Astrocyte of the spinal cord (primary cell): ENCODE results near the gene NCOA7.
"Not testable (repeated sequence)": the region's sequence is repeated elsewhere in the genome, so short reads cannot be mapped to it uniquely, and the experiment has no call there.

Source experiments
- DNase-seq: peaks from one replicate; pipeline ENCODE4 v3.0.0; 2011; ENCODE audit warnings: low read depth, low spot score
- H3K4me3 ChIP-seq: 2 replicates; pipeline ENCODE4 v1.5.1; 2011; ENCODE audit warnings: low read depth, mild to moderate bottlenecking, low read length, moderate library complexity
- in situ Hi-C: cut with HindIII; loops from 2 replicates; pipeline ENCODE4 v1.10.0; 2017; ENCODE audit warnings: low sequenced_read_pairs
- TF ChIP-seq, protein P1 (sequence below): IDR thresholded peaks from 2 replicates; pipeline ENCODE4 v1.5.1; 2012; ENCODE audit warnings: low read depth, mild to moderate bottlenecking, low read length, inconsistent platforms

Gene NCOA7

DNA sequence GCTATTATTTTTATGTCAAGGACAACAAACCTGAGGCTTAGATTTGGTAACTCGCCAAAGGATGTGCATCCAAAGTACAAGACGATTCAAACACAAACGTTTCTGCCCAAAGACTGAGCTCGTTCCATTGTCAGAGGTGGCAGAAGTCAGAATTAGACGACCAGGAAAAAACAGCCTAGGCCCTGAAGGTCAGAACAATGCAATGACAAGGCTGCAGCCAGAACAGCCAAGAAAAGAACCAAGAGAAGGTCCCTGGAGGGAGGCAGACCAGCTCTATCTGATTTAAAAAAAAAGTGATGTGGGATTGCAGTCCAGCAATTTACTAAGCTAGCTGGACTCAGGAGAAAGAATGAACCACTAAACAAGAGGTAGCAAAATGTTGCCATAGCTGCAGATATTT, 54.2 kb downstream of the NCOA7 start:
- TF ChIP-seq, protein P1, sequence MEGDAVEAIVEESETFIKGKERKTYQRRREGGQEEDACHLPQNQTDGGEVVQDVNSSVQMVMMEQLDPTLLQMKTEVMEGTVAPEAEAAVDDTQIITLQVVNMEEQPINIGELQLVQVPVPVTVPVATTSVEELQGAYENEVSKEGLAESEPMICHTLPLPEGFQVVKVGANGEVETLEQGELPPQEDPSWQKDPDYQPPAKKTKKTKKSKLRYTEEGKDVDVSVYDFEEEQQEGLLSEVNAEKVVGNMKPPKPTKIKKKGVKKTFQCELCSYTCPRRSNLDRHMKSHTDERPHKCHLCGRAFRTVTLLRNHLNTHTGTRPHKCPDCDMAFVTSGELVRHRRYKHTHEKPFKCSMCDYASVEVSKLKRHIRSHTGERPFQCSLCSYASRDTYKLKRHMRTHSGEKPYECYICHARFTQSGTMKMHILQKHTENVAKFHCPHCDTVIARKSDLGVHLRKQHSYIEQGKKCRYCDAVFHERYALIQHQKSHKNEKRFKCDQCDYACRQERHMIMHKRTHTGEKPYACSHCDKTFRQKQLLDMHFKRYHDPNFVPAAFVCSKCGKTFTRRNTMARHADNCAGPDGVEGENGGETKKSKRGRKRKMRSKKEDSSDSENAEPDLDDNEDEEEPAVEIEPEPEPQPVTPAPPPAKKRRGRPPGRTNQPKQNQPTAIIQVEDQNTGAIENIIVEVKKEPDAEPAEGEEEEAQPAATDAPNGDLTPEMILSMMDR: no peak
- no peak for DNase-seq
- H3K4me3 ChIP-seq: no peak overlapping the region
- in situ Hi-C loops: no loop called here

DNA sequence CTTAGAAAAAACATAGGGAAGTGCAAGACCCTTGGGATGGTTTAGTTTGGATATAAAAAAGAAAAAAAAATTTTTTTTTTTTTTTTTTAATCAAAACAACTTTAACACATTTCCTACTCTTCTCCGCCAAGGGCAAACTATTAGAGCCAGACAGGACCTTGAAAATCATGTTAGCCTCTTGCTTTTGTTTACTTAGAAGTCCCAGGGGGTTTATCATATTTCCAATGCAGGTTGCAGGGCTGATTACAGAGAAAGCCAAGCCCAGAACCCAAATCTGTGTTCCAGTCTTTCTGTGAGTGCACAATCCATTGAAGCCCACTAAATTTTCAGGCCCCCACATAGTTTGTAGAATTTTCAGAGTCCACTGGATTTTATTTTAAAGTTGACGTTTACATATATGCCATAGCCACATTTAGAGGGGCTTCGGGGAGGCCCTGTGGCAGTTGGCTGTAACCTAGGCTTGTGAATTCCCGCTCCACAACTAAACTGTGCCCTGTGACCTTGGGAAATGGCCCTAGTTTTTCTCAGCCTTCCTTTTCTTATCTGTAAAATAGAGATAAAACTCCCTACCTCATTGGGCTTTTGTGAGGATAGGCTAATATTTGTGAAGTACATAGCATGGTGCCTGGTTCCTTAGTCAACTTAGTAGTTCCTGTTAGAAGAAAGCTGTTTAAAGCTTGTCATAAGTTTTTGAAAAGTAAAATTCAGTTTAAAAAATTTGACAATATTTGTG, 55.7 kb downstream of the NCOA7 start:
- no peak for DNase-seq
- in situ Hi-C loops: no loop called here
- H3K4me3 ChIP-seq: no peak overlapping the region
- TF ChIP-seq, protein P1: no peak

DNA sequence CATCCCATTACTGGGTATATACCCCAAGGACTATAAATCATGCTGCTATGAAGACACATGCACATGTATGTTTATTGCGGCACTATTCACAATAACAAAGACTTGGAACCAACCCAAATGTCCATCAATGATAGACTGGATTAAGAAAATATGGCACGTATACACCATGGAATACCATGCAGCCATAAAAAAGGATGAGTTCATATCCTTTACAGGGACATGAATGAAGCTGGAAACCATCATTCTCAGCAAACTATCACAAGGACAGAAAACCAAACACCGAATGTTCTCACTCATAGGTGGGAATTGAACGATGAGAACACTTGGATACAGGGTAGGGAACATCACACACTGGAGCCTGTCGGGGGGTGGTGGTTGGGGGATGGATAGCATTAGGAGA, 57.5 kb downstream of the NCOA7 start:
- H3K4me3 ChIP-seq, in situ Hi-C loops, DNase-seq: not testable (repeated sequence)

DNA sequence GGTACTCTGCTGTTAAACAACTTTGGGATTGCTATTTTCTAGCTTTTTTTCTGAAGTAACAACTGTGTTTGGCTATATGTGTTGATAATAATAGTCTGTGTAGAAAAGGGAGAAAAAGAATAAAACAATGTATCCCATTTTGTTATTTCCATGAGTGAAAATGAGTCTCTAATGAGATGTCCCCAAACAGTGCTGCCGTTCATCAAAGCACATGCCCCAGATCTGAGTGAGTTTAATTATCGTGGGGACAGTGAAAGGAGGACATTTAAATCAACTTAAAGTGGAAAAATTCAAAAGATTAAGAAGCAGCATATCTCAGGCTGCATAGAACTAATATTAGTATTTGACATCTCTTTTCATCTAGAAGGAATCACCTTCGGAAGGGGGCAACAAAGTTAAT, 59.6 kb downstream of the NCOA7 start:
- in situ Hi-C loops: no loop called here
- H3K4me3 ChIP-seq: no peak overlapping the region
- TF ChIP-seq, protein P1: no peak
- no peak for DNase-seq

DNA sequence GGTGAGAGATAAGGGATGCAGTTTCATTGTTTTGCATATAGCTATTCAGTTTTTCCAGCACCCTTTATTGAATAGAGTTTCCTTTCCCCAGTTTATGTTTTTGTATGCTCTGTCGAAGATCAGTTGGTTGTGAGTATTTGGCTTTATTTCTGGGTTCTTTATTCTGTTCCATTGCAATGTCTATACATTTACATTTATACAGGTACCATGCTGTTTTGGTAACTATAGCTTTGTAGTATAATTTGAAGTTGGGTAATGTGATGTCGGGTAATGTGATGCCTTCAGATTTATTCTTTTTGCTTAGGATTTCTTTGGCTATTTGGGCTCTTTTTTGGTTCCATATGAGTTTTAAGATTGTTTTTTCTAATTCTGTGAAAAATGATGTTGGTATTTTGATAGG, 61.8 kb downstream of the NCOA7 start:
- in situ Hi-C loops: no loop called here

DNA sequence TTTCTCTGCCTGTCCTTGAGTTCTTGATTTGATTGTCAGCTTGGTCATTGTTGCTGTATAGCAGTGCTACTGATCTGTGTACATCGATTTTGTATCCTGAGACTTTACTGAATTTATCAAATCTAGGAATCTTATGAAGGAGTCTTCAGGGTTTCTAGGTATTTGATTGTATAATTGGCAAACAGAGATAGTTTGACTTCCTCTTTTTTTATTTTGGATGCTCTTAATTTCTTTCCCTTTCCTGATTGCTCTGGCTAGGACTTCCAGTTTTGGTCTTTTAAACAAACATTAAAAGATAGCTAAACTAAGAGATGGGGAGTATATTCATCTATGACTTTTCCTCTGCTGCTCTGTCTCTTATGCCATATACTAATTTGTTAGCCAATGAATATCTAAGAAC, 62.4 kb downstream of the NCOA7 start:
- no peak overlapping the region for H3K4me3 ChIP-seq
- in situ Hi-C loops: no loop called here
- TF ChIP-seq, protein P1: no peak
- DNase-seq: no peak

More for the DNA sequence above, 61.8 kb downstream of the NCOA7 start:
- no peak overlapping the region for H3K4me3 ChIP-seq
- TF ChIP-seq, protein P1: no peak
- no peak for DNase-seq

DNA sequence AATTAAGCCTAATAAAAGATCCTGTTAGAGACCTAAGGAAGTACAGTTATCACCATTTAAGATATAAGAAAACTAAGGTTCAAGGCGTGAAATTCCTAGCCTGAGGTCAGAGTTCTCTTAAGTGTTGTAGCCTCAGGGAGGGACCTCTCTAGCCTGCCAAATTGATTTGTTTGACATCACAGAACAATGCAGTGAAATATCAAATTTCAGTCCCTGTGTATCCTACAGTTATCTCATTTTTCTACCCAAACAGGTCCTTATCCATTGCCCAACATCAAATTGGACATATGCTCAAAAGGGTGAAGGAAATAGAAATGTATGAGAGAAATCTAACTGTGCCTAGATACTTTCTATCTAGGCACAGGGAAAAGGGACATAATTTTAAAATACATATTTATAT, 63.0 kb downstream of the NCOA7 start:
- no peak for DNase-seq
- H3K4me3 ChIP-seq: no peak overlapping the region
- TF ChIP-seq, protein P1: no peak
- in situ Hi-C loops: no loop called here
